ENCODE results near the gene RABEP2. TPM values are rescaled to one million over a fixed set of nuclear protein-coding genes. Genes with fewer than 3 reads are reported as not detected.

Gene RABEP2
- total and polyA plus RNA-seq, 9 of the 15 experiments (the other 6 are each of a cell fraction or from before 2014, with no cell fraction given): 0.15 to 13.4 (median 3.5) TPM

- H3K4me3 ChIP-seq: no peak overlapping the region
- no peak overlapping the region for H3K4me2 ChIP-seq (ENCODE audit: insufficient read depth, low read length)
- no TSS peak for BruUV-seq (replicated peaks)
- no peaks in the 10 kb centered on the region for H3K27me3 ChIP-seq (ENCODE audit: control insufficient read depth in 2 of 2, insufficient read depth in 2 of 2, low read length in 2 of 2)
- H3K27ac ChIP-seq (ENCODE audit: extremely low read depth, low read depth, low read length): no peak overlapping the region
- no peaks in the 10 kb centered on the region for H3K79me2 ChIP-seq (ENCODE audit: control insufficient read depth, insufficient read depth, low read length)
- ChIA-PET POLR2A (interaction anchor here (0.5 to 2.2 kb wide), 3 partner anchors 9 to 22 kb away, joined by 3 to 10 read pairs (median 5); no protein-coding TSS in a partner anchor), CTCF (ENCODE audit: low intra/inter-chr PET ratio) (no interaction called here)
- no peak for DNase-seq (ENCODE audit: extremely low read depth in 1 of 4, low spot score in 3 of 4)
- no peak for FAIRE-seq
- intact Hi-C loops (cut with micrococcal nuclease): no loop called here
- in situ Hi-C loops (cut with MboI): no loop called here
- no peak overlapping the region for H3K9ac ChIP-seq (ENCODE audit: insufficient read depth in 1 of 2, low read depth in 2 of 2, low read length in 2 of 2)
- no peak overlapping the region for H2AFZ ChIP-seq (ENCODE audit: low read depth, low read length)
- peaks cover 9 to 15% of the 10 kb centered on the region in 2 experiments for H3K4me1 ChIP-seq (replicated peaks in 1 of 2; ENCODE audit: control insufficient read depth in 2 of 2, insufficient read depth in 2 of 2, low read length in 2 of 2)
- no peaks in the 10 kb centered on the region for H3K9me3 ChIP-seq (replicated peaks; ENCODE audit: control insufficient read depth, insufficient read depth, low read depth, low read length)
- WGBS (ENCODE audit: insufficient coverage, low coverage, missing lambda C conversion rate): 90% methylated on average over 3 of the region's 3 CpGs
- H3K36me3 ChIP-seq (ENCODE audit: control insufficient read depth, insufficient read depth, low read length): no peaks in the 10 kb centered on the region
- TF ChIP-seq MXI1 (IDR thresholded peaks at IDR 0.05; ENCODE audit: low read depth, low read length) (no peak), ZNF175 (CRISPR knock-in tag; IDR thresholded peaks at IDR 0.05; ENCODE audit: low read depth) (no peak), ZNF197 (CRISPR knock-in tag; IDR thresholded peaks at IDR 0.05; ENCODE audit: low read depth) (no peak), RHOXF2B (CRISPR knock-in tag; conservative IDR thresholded peaks at IDR 0.05) (no peak), ATF3 (IDR thresholded peaks at IDR 0.05) (no peak), ATF3 (CRISPR knock-in tag; conservative IDR thresholded peaks at IDR 0.05) (no peak), MED1 (CRISPR knock-in tag; IDR thresholded peaks at IDR 0.05; ENCODE audit: borderline replicate concordance) (no peak), MCM7 (IDR thresholded peaks at IDR 0.05) (no peak), CTCFL (IDR thresholded peaks at IDR 0.05; ENCODE audit: borderline replicate concordance, insufficient read depth, low read depth, low read length, poor library complexity, severe bottlenecking) (no peak)
- ATAC-seq: no peak
- H3K9me1 ChIP-seq (ENCODE audit: control insufficient read depth, insufficient read depth, low read length): peaks cover 5% of the 10 kb centered on the region
- H4K20me1 ChIP-seq (replicated peaks; ENCODE audit: control insufficient read depth, insufficient read depth, low read length): no peaks in the 10 kb centered on the region
These were observed 1.8 kb downstream of the RABEP2 start for GRCh38 chr16:28923231-28923587.
